Measurements from ENCODE around the gene B4GALT6. TPM values are rescaled to one million over a fixed set of nuclear protein-coding genes. Genes with fewer than 3 reads are reported as not detected.

Gene B4GALT6
- total RNA-seq, 4 donors from 2014 or later, result 2.5 to 3.6 (median 3.0) TPM

GRCh38 chr18:31630549-31630948 is 53.8 kb downstream of the B4GALT6 start:
- DNase-seq, result no peak
- H3K4me1 ChIP-seq, result no peaks in the 10 kb centered on the region
- no peak overlapping the region for H3K4me3 ChIP-seq
- TF ChIP-seq POLR2A (IDR thresholded peaks at IDR 0.05), result no peak
- no peak for TF ChIP-seq CTCF (IDR thresholded peaks at IDR 0.05)
- intact Hi-C loops (cut with DNase I), result no loop called here
- H3K9me3 ChIP-seq, result no peaks in the 10 kb centered on the region
- 91 to 100% methylated on average over 4 of the region's 4 CpGs for WGBS, 2 donors
- peaks cover 0 to 2% (median 0%) of the 10 kb centered on the region in 3 donors for H3K36me3 ChIP-seq
- H3K27ac ChIP-seq, result no peak overlapping the region
- no peaks in the 10 kb centered on the region for H3K27me3 ChIP-seq

DNA sequence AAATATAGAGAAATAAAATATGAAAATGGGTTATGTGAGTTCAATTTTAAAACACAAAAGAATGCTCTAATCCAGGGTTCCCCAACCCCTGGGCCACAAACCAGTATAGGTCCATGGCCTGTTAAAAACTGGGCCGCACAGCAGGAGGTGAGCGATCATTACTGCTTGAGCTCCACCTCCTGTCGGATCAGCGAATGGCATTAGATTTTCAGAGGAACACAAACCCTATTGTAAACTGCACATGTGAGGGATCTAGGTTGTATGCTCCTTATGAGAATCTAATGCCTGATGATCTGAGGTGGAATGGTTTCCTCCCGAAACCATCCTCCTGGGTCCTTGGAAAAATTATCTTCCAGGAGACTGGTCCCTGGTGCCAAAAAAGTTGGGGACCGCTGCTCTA is 58.0 kb downstream of the B4GALT6 start:
- intact Hi-C loops (cut with DNase I), result no loop called here
- Histone ChIP-seq H3K9me3 (no peaks in the 10 kb centered on the region), H3K4me3 (no peak overlapping the region), H3K4me1 (no peaks in the 10 kb centered on the region), H3K27me3 (no peaks in the 10 kb centered on the region), H3K36me3 (peaks cover 0 to 9% (median 0%) of the 10 kb centered on the region in 3 donors), H3K27ac (no peak overlapping the region)
- TF ChIP-seq POLR2A (IDR thresholded peaks at IDR 0.05) (no peak), CTCF (IDR thresholded peaks at IDR 0.05) (no peak)
- WGBS, 2 donors, result 85 to 93% methylated on average over 6 of the region's 6 CpGs
- no peak for DNase-seq

DNA sequence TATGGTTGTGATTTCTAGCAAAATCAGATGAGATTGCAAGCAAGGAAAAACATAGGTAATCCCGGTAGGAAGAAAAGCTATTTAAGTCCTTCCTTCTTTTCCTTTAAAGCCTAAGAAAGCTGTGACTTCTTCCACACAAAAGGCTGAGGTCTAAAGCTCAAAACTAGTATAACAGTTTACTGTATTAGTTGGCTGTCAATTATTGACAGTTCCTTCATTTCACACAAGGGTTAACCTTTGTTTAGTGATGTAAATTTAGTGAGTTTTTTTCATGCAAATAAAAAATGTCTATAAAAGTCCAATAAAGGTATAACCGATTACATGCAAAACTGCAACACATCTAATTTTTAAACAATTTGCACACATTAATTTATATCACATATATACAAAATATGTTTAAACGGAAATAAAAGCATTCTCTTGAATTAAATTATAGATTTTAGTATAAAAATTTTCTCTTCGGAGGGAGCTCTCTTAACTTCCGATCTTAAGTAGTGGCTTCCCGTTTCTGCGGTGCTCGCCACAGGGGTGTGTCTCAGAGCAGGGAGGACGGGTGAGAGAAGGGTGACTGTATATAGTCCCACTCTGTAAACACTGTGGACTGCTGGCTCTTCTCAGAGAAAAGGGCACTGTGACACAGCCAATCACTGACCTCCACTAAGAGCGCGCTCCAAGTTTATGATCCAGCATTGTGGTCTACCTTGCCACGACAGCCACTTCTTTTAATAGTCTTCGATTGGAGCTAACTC is 59.3 kb downstream of the B4GALT6 start:
- Histone ChIP-seq H3K36me3 (peaks cover 0 to 9% (median 0%) of the 10 kb centered on the region in 3 donors), H3K27ac (no peak overlapping the region)
- WGBS, 2 donors, result 86 to 88% methylated on average over 13 of the region's 13 CpGs

DNA sequence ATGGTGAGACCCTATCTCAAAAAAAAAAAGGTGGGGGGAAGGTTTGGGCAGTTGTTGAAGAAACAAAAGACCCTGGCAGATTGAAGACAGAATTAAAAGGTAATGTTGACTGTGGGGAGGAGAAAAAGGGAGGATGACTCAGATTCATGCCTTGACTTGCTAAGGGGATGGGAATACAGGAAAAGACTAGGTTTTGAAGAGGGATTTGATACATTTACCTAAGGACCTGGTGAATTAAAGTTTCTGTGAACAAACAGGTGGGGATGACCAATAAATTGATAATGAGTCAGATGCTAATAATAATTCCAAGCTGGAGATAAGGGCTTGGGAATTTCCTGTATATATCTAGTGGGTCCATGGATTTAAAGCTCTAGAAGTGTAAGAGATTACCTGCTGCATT is 65.1 kb downstream of the B4GALT6 start:
- intact Hi-C loops (cut with DNase I), result no loop called here
- no peak for TF ChIP-seq POLR2A (IDR thresholded peaks at IDR 0.05)
- TF ChIP-seq CTCF (IDR thresholded peaks at IDR 0.05), result no peak
- no peak overlapping the region for H3K4me3 ChIP-seq
- H3K9me3 ChIP-seq, result no peaks in the 10 kb centered on the region
- no peaks in the 10 kb centered on the region for H3K4me1 ChIP-seq
- no peak for DNase-seq
- H3K27me3 ChIP-seq, result no peaks in the 10 kb centered on the region
- H3K36me3 ChIP-seq, result no peaks in the 10 kb centered on the region
- H3K27ac ChIP-seq, result no peak overlapping the region

More for the DNA sequence above, 59.3 kb downstream of the B4GALT6 start:
- no peak for TF ChIP-seq POLR2A (IDR thresholded peaks at IDR 0.05)
- TF ChIP-seq CTCF (IDR thresholded peaks at IDR 0.05), result no peak
- H3K27me3 ChIP-seq, result no peaks in the 10 kb centered on the region
- intact Hi-C loops (cut with DNase I), result no loop called here
- no peak for DNase-seq
- no peaks in the 10 kb centered on the region for H3K4me1 ChIP-seq
- H3K9me3 ChIP-seq, result no peaks in the 10 kb centered on the region
- no peak overlapping the region for H3K4me3 ChIP-seq

GRCh38 chr18:31618801-31619200 is 65.6 kb downstream of the B4GALT6 start:
- DNase-seq, result no peak
- H3K9me3 ChIP-seq, result no peaks in the 10 kb centered on the region
- H3K4me1 ChIP-seq, result no peaks in the 10 kb centered on the region
- no peak overlapping the region for H3K4me3 ChIP-seq
- WGBS, 2 donors, result 94 to 96% methylated on average over 5 of the region's 5 CpGs
- no peaks in the 10 kb centered on the region for H3K36me3 ChIP-seq
- no peak for TF ChIP-seq POLR2A (IDR thresholded peaks at IDR 0.05)
- TF ChIP-seq CTCF (IDR thresholded peaks at IDR 0.05), result no peak
- H3K27me3 ChIP-seq, result no peaks in the 10 kb centered on the region
- intact Hi-C loops (cut with DNase I), result no loop called here
- no peak overlapping the region for H3K27ac ChIP-seq

Measured in esophagus squamous epithelium (tissue), 5 donors.